Sciatic nerve (tissue), 2 donors: ENCODE measurements around the gene SMCO4. TPM values are rescaled to one million over a fixed set of nuclear protein-coding genes. Genes with fewer than 3 reads are reported as not detected.
A peak's percentile ranks its signal among the peaks of the same experiment; 100 is the strongest.
"Not testable (repeated sequence)": the region's sequence is repeated elsewhere in the genome, so short reads cannot be mapped to it uniquely, and the experiment has no call there.

Source experiments
- ATAC-seq: fragments of 200-7000 bp; cut with Tn5 transposase; one replicate; pipeline ENCODE4 v1.9.1; 2020; ENCODE audit warnings: mild to moderate bottlenecking, moderate library complexity
- DNase-seq: peaks from one replicate; pipeline ENCODE4 v3.0.0-alpha.2; 2020; ENCODE audit warnings: low spot score
- intact Hi-C: fragments of 100-400 bp; cut with DNase I; formaldehyde crosslinking; loops from one replicate; pipeline ENCODE4 v1.14.2; 2022
- total RNA-seq: library from RNA; stranded (reverse); fragmentation: NEBNext Ultra II Directional; extraction: Animal tissue kit (Norgen Biotek cat#: 25700); gene quantifications from one replicate; pipeline ENCODE4 v1.2.1, GENCODE V29; 2021
- donor health status: DM: no; HTN: no; CAD: no.
- donor health status: DM: no; HTN: no; CAD: no.

Gene SMCO4
- total RNA-seq, 1 donor from 2014 or later = 12.3 TPM

- DNase-seq = no peak
- intact Hi-C loops = no loop called here
- no peak for ATAC-seq
Observed at GRCh38 chr11:93491973-93492372, 51.2 kb downstream of the SMCO4 start.

DNA sequence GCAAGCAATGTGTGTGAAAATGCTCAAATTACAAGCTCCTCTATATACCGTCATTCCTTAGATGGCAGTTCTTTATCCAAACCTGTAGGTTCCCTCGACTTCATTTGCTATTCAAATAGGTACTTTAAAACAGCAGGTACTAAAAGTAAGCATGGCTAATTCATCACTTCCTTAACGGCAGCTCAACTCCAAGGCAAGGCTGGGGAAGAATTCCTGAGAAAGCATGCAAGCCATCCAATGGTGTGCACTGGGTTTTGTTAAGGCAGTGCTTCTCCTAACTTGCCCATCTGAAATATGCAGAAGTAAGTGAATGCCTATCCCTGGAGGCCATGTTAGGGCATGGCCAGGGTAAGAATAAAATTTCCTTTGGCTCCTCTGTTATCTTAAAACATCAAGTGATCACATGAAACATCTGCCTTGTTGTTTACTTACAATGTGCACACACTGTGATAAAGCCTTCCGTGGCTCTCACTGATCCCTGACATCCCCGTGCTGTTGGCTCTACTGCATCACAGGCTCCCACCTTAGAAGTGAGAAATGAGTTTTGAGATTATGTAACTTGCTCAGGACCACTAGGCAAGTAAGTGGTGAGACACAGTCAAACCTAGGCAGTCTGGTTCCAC lies 52.1 kb downstream of the SMCO4 start:
- no peak for ATAC-seq
- DNase-seq = no peak

GRCh38 chr11:93489841-93490240 lies 53.4 kb downstream of the SMCO4 start:
- ATAC-seq (no peak), DNase-seq (no peak)
- intact Hi-C loops = no loop called here

More for the DNA sequence above, 52.1 kb downstream of the SMCO4 start:
- intact Hi-C loops = no loop called here

DNA sequence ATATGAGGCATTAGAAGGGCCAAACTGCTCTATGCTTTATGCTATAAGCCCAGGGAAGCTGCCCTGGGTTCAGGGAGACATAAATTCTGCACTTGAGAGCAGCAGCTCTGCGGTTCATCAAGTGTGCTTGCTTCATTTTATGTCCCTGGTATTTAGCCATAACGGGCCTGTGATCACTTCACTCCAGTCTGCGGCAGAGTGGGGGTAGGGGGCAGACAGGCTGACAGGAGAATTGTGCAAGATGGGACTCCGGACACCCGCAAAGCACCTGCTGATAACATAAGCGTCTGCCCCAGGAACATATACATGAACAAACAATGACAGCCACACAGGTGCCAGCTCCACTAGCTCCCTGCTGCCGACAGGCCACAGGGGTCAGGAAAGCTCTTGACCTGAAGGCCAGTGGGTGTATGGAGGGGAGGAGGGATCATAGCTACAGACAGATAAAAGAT lies 56.1 kb downstream of the SMCO4 start:
- no peak for DNase-seq
- ATAC-seq = no peak
- intact Hi-C loops = no loop called here

GRCh38 chr11:93485983-93486382 lies 57.2 kb downstream of the SMCO4 start:
- intact Hi-C loops = loop anchor here (1.0 kb wide), 1 partner anchor 36 kb away; no protein-coding TSS in a partner anchor
- no peak for ATAC-seq
- DNase-seq = no peak

GRCh38 chr11:93484716-93485115 lies 58.5 kb downstream of the SMCO4 start:
- no peak for ATAC-seq
- intact Hi-C loops = no loop called here
- no peak for DNase-seq

- intact Hi-C loops = no loop called here
- DNase-seq (no peak), ATAC-seq (no peak)
Observed at GRCh38 chr11:93482556-93482955, 60.6 kb downstream of the SMCO4 start.

DNA sequence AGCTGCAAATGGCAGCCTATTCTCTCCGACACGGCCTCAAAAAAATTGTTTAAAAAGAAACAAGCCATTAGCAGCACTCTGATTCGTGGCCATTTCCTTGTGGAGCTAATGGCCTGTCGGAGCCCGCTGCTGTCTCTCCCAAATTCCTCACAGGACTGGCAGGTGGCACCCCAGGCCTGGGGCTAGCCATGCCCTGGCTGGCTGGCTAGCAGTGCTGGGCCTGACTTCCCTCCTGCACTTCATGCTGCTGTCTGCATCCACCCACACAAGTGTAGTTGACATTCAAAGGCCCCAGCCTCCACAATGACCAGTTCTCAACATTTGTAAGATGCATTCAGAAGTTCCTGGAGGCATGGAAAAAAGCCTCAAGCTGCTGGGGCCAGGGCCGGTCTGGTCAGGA lies 61.5 kb downstream of the SMCO4 start:
- DNase-seq = no peak
- intact Hi-C loops = no loop called here
- ATAC-seq = peak; percentile 63

- ATAC-seq (no peak), DNase-seq (no peak)
- intact Hi-C loops = no loop called here
Observed at GRCh38 chr11:93481279-93481678, 61.9 kb downstream of the SMCO4 start.

- ATAC-seq (no peak), DNase-seq (no peak)
- intact Hi-C loops = no loop called here
Observed at GRCh38 chr11:93480756-93481155, 62.4 kb downstream of the SMCO4 start.

DNA sequence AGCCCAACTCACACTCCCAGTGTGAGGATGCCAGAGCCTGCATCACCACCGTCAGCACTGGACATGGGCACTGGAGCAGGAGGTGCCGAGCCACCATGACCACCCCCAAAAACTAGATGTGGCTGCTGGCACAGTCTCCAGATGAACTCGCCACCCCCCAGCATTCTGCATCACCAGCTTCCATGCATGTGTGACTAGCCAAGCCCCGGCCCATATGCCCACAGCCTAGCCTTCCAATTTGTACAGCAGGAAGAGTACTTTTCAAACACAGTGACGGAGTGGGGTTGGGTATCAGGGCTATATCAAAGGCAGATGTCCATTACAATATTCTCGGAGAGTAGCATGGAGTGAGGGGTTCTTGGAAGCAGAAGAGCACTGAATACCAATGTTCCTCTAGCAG lies 62.9 kb downstream of the SMCO4 start:
- ATAC-seq = no peak
- intact Hi-C loops = no loop called here
- DNase-seq = no peak

DNA sequence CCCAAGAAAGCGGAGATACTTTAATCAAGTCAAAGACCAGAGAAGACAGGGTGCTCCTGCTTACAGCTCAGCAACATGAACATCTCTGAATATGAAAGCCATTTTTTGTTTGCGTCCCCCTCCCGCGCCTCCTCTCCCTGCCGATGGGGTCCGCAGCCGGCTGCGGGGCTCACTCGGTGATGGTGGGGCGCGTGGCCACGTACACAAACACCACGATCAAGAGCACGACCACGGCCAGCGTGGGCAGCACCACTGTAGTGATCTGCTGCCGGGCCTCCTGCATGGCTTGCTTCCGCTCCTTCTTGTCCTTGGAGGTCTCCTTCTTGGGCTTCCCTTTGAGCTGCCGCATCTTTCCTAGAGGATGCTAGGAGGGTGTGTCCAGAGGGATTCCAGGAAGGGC lies 64.3 kb downstream of the SMCO4 start:
- no peak for DNase-seq
- intact Hi-C loops = no loop called here
- no peak for ATAC-seq

- ATAC-seq (no peak), DNase-seq (no peak)
- intact Hi-C loops = no loop called here
Observed at GRCh38 chr11:93477684-93478234, 65.4 kb downstream of the SMCO4 start.

- intact Hi-C loops = no loop called here
- no peak for DNase-seq
- ATAC-seq = no peak
Observed at GRCh38 chr11:93476796-93477195, 66.4 kb downstream of the SMCO4 start.

- intact Hi-C loops = no loop called here
- no peak for DNase-seq
- no peak for ATAC-seq
Observed at GRCh38 chr11:93474123-93474522, 69.1 kb downstream of the SMCO4 start.

- ATAC-seq (no peak), DNase-seq (no peak)
- intact Hi-C loops = no loop called here
Observed at GRCh38 chr11:93468290-93468689, 74.9 kb downstream of the SMCO4 start.

GRCh38 chr11:93467054-93467453 lies 76.1 kb downstream of the SMCO4 start:
- intact Hi-C loops = no loop called here
- DNase-seq = no peak

GRCh38 chr11:93464927-93465540 lies 78.2 kb downstream of the SMCO4 start:
- intact Hi-C loops = no loop called here
- ATAC-seq (no peak), DNase-seq (no peak)

More at GRCh38 chr11:93467054-93467453, 76.1 kb downstream of the SMCO4 start:
- ATAC-seq = no peak

DNA sequence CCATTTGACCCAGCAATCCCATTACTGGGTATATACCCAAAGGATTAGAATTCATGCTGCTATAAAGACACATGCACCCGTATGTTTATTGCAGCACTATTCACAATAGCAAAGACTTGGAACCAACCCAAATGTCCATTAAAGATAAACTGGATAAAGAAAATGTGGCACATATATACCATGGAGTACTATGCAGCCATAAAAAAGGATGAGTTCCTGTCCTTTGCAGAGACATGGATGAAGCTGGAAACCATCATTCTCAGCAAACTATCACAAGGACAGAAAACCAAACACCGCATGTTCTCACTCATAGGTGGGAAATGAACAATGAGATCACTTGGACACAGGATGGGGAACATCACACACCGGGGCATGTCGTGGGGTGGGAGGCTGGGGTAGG lies 79.5 kb downstream of the SMCO4 start:
- ATAC-seq, intact Hi-C loops, DNase-seq: not testable (repeated sequence)

DNA sequence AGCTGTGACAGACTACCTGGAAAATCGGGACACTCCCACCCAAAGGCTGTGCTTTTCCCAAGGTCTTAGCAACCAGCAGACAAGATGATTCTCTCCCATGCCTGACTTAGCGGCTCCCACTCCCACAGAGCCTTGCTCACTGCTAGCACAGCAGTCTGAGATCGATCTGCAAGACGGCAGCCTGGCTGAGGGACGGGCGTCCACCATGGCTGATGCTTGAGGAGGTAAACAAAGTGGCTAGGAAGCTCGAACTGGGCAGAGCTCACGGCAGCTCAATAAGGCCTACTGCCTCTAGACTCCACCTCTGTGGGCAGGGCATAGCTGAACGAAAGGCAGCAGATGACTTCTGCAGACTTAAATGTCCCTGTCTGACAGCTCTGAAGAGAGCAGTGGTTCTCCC lies 84.9 kb downstream of the SMCO4 start:
- no peak for DNase-seq
- intact Hi-C loops = no loop called here
- ATAC-seq = no peak
